CD14-positive monocyte (primary cell): ENCODE measurements around the gene COPS9. TPM values are rescaled to one million over a fixed set of nuclear protein-coding genes. Genes with fewer than 3 reads are reported as not detected.

ENCODE experiments used
- DNase-seq, 3 donors: peaks; one replicate each; pipeline ENCODE4 v3.0.0-alpha.2; 2011 to 2022
- H2AFZ ChIP-seq: 2 replicates; pipeline ENCODE4 v1.6.0; 2012; ENCODE audit warnings: mild to moderate bottlenecking, low read depth, low read length, inconsistent platforms; ENCODE audit not compliant: insufficient read depth, poor library complexity, severe bottlenecking
- H3K27ac ChIP-seq, 2 donors: 1 replicate in 1 of 2; 2 replicates in 1 of 2; pipeline ENCODE4 v1.5.1; 2012 to 2013; ENCODE audit warnings: low read length in 2 of 2, control low read depth in 1 of 2, inconsistent platforms in 1 of 2, low read depth in 1 of 2, mild to moderate bottlenecking in 1 of 2
- H3K27me3 ChIP-seq, 2 donors: one replicate each; pipeline versions ENCODE4 v1.6.0 to v1.6.1; 2011 to 2013; ENCODE audit warnings: low read length in 2 of 2; ENCODE audit not compliant: control insufficient read depth in 2 of 2, insufficient read depth in 2 of 2
- H3K36me3 ChIP-seq, 2 donors: replicated peaks in 1 of 2; 1 replicate in 1 of 2; 2 replicates in 1 of 2; pipeline versions ENCODE4 v1.5.1 to v1.6.1; 2012 to 2013; ENCODE audit warnings: low read length in 2 of 2, control low read depth in 1 of 2, inconsistent platforms in 1 of 2, mild to moderate bottlenecking in 1 of 2; ENCODE audit not compliant: insufficient read depth in 2 of 2, control insufficient read depth in 1 of 2
- H3K4me1 ChIP-seq, 2 donors: 1 replicate in 1 of 2; 2 replicates in 1 of 2; pipeline versions ENCODE4 v1.5.1 to v1.6.1; 2012 to 2013; ENCODE audit warnings: low read length in 2 of 2, control low read depth in 1 of 2, inconsistent platforms in 1 of 2, mild to moderate bottlenecking in 1 of 2, moderate library complexity in 1 of 2; ENCODE audit not compliant: insufficient read depth in 2 of 2, control insufficient read depth in 1 of 2
- H3K4me2 ChIP-seq: replicated peaks from 2 replicates; pipeline ENCODE3; 2012; ENCODE audit warnings: low read length, moderate library complexity, mild to moderate bottlenecking; ENCODE audit not compliant: poor library complexity, severe bottlenecking; ENCODE audit errors: extremely low read depth
- H3K4me3 ChIP-seq, 3 experiments: fragments of 200-600 bp in 1 of 3; sonication (generic) in 1 of 3; replicated peaks in 1 of 3; 1 replicate in 2 of 3; 2 replicates in 1 of 3; pipeline ENCODE4 v1.5.1; 2011 to 2013; ENCODE audit warnings: low read length in 3 of 3, mild to moderate bottlenecking in 3 of 3, control low read depth in 2 of 3, low read depth in 2 of 3, inconsistent platforms in 1 of 3, moderate library complexity in 1 of 3
- H3K79me2 ChIP-seq: 2 replicates; pipeline ENCODE4 v1.6.0; 2012; ENCODE audit warnings: mild to moderate bottlenecking, control low read depth, inconsistent platforms, low read length, moderate library complexity; ENCODE audit not compliant: insufficient read depth
- H3K9ac ChIP-seq: 2 replicates; pipeline ENCODE4 v1.6.0; 2017; ENCODE audit warnings: low read length, mild to moderate bottlenecking; ENCODE audit not compliant: insufficient read depth, poor library complexity, severe bottlenecking
- H3K9me3 ChIP-seq, 2 donors: replicated peaks in 1 of 2; 1 replicate in 1 of 2; 2 replicates in 1 of 2; pipeline versions ENCODE4 v1.5.1 to v1.6.1; 2012 to 2013; ENCODE audit warnings: low read length in 2 of 2, control low read depth in 1 of 2; ENCODE audit not compliant: control insufficient read depth in 1 of 2, insufficient read depth in 1 of 2
- H4K20me1 ChIP-seq: 2 replicates; pipeline ENCODE4 v1.6.0; 2012; ENCODE audit warnings: mild to moderate bottlenecking, low read length, control low read depth, moderate library complexity; ENCODE audit not compliant: insufficient read depth
- H3K27ac Mint-ChIP-seq, 7 donors: one replicate each; pipeline ENCODE4 v1.8.0; 2020; ENCODE audit warnings: mild to moderate bottlenecking in 7 of 7, mixed read lengths in 7 of 7, moderate library complexity in 6 of 7, inconsistent platforms in 2 of 7
- H3K27me3 Mint-ChIP-seq, 3 donors: one replicate each; pipeline ENCODE4 v1.8.0; 2021 to 2022; ENCODE audit warnings: low read depth in 3 of 3, mild to moderate bottlenecking in 3 of 3, mixed read lengths in 3 of 3, moderate library complexity in 3 of 3, inconsistent platforms in 1 of 3
- H3K36me3 Mint-ChIP-seq, 2 donors: one replicate each; pipeline ENCODE4 v1.8.0; 2020; ENCODE audit warnings: mixed read lengths in 2 of 2, inconsistent platforms in 1 of 2, mild to moderate bottlenecking in 1 of 2
- H3K4me1 Mint-ChIP-seq: one replicate; pipeline ENCODE4 v1.8.0; 2020; ENCODE audit warnings: mild to moderate bottlenecking, mixed read lengths
- H3K4me3 Mint-ChIP-seq, 2 donors: one replicate each; pipeline ENCODE4 v1.8.0; 2020; ENCODE audit warnings: mild to moderate bottlenecking in 2 of 2, mixed read lengths in 2 of 2, moderate library complexity in 1 of 2
- H3K9me3 Mint-ChIP-seq, 7 donors: one replicate each; pipeline ENCODE4 v1.8.0; 2020 to 2022; ENCODE audit warnings: mixed read lengths in 7 of 7, mild to moderate bottlenecking in 6 of 7, moderate library complexity in 6 of 7, inconsistent platforms in 2 of 7
- WGBS: methylation state at CpG from one replicate; pipeline ENCODE4 v1.1.5; 2013; ENCODE audit warnings: missing lambda C conversion rate; ENCODE audit not compliant: insufficient coverage; 5-methylcytosine and 5-hydroxymethylcytosine counted together
- intact Hi-C, 2 donors: fragments of 100-400 bp; cut with micrococcal nuclease; formaldehyde crosslinking; loops; one replicate each; pipeline versions ENCODE4 v1.15.0 to v1.15.1; 2023
- polyA plus RNA-seq, 3 donors: library from polyadenylated mRNA; depleted of rRNA in 1 of 3; unstranded in 2 of 3; stranded (reverse) in 1 of 3; fragments of 300-500 nt in 2 of 3; fragments of >200 nt in 1 of 3; fragmentation: Illumina TruSeq in 2 of 3; gene quantifications; 1 replicate in 2 of 3; 2 replicates in 1 of 3; pipeline ENCODE4 v1.2.3, GENCODE V29; 2012 to 2021
- TF ChIP-seq, protein P1 (sequence below): fragments of 200-600 bp; IDR thresholded peaks from one replicate; pipeline ENCODE4 v1.8.0; 2022; ENCODE audit warnings: antibody characterized with exemption, mild to moderate bottlenecking

The COPS9 gene
- polyA plus RNA-seq, 3 donors = 123 to 300 (median 268) TPM

DNA sequence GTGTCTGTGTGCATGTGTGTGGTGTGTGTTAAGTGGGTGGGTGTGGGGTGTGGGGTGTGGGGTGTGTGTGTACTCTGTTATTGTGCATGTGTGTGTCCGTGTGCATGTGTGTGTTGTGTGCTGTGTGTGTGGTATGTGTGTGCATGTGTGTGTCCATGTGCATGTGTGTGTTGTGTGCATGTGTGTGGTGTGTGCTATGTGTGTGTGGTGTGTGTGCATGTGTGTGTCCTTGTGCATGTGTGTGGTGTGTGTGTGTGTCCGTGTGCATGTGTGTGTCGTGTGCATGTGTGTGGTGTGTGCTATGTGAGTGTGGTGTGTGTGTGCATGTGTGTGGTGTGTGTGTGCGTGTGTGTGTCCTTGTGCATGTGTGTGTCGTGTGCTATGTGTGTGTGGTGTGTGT, 11.3 kb upstream of the COPS9 start:
- Histone ChIP-seq H3K36me3 (no peaks in the 10 kb centered on the region), H3K9ac (no peak overlapping the region), H4K20me1 (no peaks in the 10 kb centered on the region), H2AFZ (no peak overlapping the region), H3K4me2 (no peak overlapping the region), H3K4me3 (no peak overlapping the region), H3K27ac (no peak overlapping the region), H3K4me1 (no peaks in the 10 kb centered on the region), H3K27me3 (no peaks in the 10 kb centered on the region), H3K79me2 (no peaks in the 10 kb centered on the region), H3K9me3 (no peaks in the 10 kb centered on the region)
- peaks cover 4 to 15% (median 7%) of the 10 kb centered on the region in 3 donors for H3K27me3 Mint-ChIP-seq
- intact Hi-C loops = loop anchor here in 1 of 2 donors (2.0 kb wide), 1 partner anchor 1113 kb away; no protein-coding TSS in a partner anchor
- TF ChIP-seq, protein P1, sequence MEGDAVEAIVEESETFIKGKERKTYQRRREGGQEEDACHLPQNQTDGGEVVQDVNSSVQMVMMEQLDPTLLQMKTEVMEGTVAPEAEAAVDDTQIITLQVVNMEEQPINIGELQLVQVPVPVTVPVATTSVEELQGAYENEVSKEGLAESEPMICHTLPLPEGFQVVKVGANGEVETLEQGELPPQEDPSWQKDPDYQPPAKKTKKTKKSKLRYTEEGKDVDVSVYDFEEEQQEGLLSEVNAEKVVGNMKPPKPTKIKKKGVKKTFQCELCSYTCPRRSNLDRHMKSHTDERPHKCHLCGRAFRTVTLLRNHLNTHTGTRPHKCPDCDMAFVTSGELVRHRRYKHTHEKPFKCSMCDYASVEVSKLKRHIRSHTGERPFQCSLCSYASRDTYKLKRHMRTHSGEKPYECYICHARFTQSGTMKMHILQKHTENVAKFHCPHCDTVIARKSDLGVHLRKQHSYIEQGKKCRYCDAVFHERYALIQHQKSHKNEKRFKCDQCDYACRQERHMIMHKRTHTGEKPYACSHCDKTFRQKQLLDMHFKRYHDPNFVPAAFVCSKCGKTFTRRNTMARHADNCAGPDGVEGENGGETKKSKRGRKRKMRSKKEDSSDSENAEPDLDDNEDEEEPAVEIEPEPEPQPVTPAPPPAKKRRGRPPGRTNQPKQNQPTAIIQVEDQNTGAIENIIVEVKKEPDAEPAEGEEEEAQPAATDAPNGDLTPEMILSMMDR = no peak
- H3K4me1 Mint-ChIP-seq = peaks cover 4% of the 10 kb centered on the region
- no peak for DNase-seq
- H3K4me3 Mint-ChIP-seq = no peak overlapping the region
- peak overlapping the region in 1 of 7 donors; percentile 76 for H3K27ac Mint-ChIP-seq
- no peaks in the 10 kb centered on the region for H3K36me3 Mint-ChIP-seq
- peaks cover 0 to 4% (median 1%) of the 10 kb centered on the region in 7 donors for H3K9me3 Mint-ChIP-seq
- 87% methylated on average over 5 of the region's 5 CpGs for WGBS

DNA sequence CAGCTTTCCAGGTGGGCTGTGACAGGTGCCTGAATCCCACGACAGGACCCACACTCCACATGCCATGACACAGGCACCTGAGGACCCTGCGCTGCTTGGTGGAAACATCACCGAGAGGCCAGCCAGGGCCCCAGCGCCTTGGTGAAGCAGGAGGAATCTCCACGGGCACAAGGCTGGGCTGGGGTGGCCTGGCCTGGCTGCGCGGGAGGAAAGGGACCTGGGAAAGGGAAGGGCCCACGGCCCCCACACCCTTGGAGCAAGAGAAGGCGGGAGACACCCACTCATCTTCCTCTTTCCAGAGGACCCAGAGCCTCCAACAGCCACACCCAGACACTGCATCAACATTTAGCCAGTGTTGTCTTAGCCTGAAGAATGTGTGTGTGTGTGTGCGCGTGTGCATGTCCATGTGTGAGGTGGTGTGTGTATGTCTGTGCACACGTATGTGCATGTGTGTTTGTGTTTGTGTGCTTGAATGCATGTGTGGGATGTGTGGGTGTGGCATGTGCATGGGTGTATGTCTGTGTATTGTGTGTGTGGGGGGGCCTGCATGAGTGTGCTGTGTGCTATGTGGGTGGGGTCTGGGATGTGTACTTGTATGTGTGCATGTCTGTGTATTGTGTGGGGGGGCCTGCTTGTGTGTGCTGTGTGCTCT, 10.6 kb upstream of the COPS9 start:
- no peak overlapping the region for H3K4me2 ChIP-seq
- H3K4me1 Mint-ChIP-seq = peaks cover 4% of the 10 kb centered on the region
- no peak overlapping the region for H3K27ac Mint-ChIP-seq
- no peak overlapping the region for H3K4me3 ChIP-seq
- TF ChIP-seq, protein P1 = no peak
- H3K27me3 Mint-ChIP-seq = peaks cover 5 to 15% (median 6%) of the 10 kb centered on the region in 3 donors
- WGBS = 87% methylated on average over 4 of the region's 12 CpGs
- H3K9ac ChIP-seq = no peak overlapping the region
- H3K9me3 ChIP-seq = no peaks in the 10 kb centered on the region
- no peaks in the 10 kb centered on the region for H3K36me3 Mint-ChIP-seq
- no peak overlapping the region for H3K27ac ChIP-seq
- DNase-seq = no peak
- intact Hi-C loops = loop anchor here in 1 of 2 donors (2.0 kb wide), 1 partner anchor 1112 kb away; no protein-coding TSS in a partner anchor
- H3K4me1 ChIP-seq = no peaks in the 10 kb centered on the region
- no peak overlapping the region for H3K4me3 Mint-ChIP-seq
- H3K79me2 ChIP-seq = no peaks in the 10 kb centered on the region
- no peaks in the 10 kb centered on the region for H4K20me1 ChIP-seq
- no peaks in the 10 kb centered on the region for H3K36me3 ChIP-seq
- H3K9me3 Mint-ChIP-seq = peaks cover 0 to 4% (median 1%) of the 10 kb centered on the region in 7 donors
- no peak overlapping the region for H2AFZ ChIP-seq
- no peaks in the 10 kb centered on the region for H3K27me3 ChIP-seq
